Measurements from ENCODE around the gene ZNF414.

The ZNF414 gene

GRCh38 chr19:8550070-8550469 lies 36.1 kb upstream of the ZNF414 start:
- DNase-seq (ENCODE audit: low spot score) = no peak
- ChIA-PET CTCF (no interaction called here), POLR2A (ENCODE audit: low non-redundant PET) (no interaction called here)
- TF ChIP-seq, protein P1, sequence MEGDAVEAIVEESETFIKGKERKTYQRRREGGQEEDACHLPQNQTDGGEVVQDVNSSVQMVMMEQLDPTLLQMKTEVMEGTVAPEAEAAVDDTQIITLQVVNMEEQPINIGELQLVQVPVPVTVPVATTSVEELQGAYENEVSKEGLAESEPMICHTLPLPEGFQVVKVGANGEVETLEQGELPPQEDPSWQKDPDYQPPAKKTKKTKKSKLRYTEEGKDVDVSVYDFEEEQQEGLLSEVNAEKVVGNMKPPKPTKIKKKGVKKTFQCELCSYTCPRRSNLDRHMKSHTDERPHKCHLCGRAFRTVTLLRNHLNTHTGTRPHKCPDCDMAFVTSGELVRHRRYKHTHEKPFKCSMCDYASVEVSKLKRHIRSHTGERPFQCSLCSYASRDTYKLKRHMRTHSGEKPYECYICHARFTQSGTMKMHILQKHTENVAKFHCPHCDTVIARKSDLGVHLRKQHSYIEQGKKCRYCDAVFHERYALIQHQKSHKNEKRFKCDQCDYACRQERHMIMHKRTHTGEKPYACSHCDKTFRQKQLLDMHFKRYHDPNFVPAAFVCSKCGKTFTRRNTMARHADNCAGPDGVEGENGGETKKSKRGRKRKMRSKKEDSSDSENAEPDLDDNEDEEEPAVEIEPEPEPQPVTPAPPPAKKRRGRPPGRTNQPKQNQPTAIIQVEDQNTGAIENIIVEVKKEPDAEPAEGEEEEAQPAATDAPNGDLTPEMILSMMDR (conservative IDR thresholded peaks at IDR 0.05; ENCODE audit: low read depth) = no peak
- no peak overlapping the region for H3K27ac ChIP-seq

DNA sequence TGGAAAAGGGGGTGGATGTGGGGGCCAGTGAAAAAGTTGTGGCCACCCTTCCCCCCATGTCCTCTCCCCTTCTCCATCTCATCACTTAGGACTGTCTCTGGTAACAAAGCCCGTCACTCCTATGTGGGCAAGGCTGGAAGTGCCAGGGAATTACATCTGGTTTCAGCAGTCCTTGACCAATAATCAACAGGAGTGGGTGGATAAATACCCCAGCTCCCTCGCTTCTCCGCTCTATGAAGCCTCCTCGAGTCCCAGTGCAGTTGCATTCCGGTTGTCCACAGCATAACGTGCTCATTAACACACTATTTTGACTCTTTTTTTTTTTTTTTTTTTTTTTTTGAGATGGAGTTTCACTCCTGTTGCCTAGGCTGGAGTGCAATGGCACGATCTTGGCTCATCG lies 31.8 kb upstream of the ZNF414 start:
- no peak for DNase-seq (ENCODE audit: low spot score)
- TF ChIP-seq, protein P1 (conservative IDR thresholded peaks at IDR 0.05; ENCODE audit: low read depth) = no peak
- POLR2A ChIA-PET (ENCODE audit: low non-redundant PET) = no interaction called here
- CTCF ChIA-PET = interaction anchor here (0.7 to 1.2 kb wide), 2 partner anchors 35 to 56 kb away, joined by 3 read pairs; no protein-coding TSS in a partner anchor
- H3K27ac ChIP-seq = no peak overlapping the region

GRCh38 chr19:8544168-8544567 lies 30.2 kb upstream of the ZNF414 start:
- TF ChIP-seq, protein P1 (conservative IDR thresholded peaks at IDR 0.05; ENCODE audit: low read depth) = no peak
- H3K27ac ChIP-seq = no peak overlapping the region
- ChIA-PET POLR2A (ENCODE audit: low non-redundant PET) (no interaction called here), CTCF (interaction anchor here (1.2 kb wide), 1 partner anchor 37 kb away, joined by 3 read pairs; no protein-coding TSS in a partner anchor)
- no peak for DNase-seq (ENCODE audit: low spot score)

- CTCF ChIA-PET = no interaction called here
- POLR2A ChIA-PET (ENCODE audit: low non-redundant PET) = no interaction called here
Measured at GRCh38 chr19:8539621-8540149, 25.7 kb upstream of the ZNF414 start.

DNA sequence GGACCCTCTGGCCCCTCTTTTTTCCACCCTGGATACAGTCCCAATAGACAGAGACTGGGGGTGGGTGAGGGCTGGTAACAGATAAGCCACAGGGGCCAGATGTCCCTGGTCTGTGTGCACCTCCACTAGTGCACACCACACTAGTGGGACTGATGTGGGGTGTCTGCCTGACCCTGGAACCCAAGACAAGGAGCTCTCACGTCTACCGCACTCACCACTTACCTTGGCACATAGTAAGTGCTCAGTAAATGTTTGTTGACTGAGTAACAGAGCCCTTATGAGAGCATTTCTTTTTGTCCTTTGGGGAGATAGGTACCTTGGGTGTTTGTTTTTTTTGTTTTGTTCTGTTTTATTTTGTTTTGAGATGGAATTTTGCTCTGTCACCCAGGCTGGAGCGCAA lies 23.1 kb upstream of the ZNF414 start:
- ChIA-PET POLR2A (ENCODE audit: low non-redundant PET) (no interaction called here), CTCF (no interaction called here)
- no peak for DNase-seq (ENCODE audit: low spot score)
- TF ChIP-seq, protein P1 (conservative IDR thresholded peaks at IDR 0.05; ENCODE audit: low read depth) = no peak
- H3K27ac ChIP-seq = no peak overlapping the region

More at GRCh38 chr19:8539621-8540149, 25.7 kb upstream of the ZNF414 start:
- DNase-seq (ENCODE audit: low spot score) = no peak
- TF ChIP-seq, protein P1 (conservative IDR thresholded peaks at IDR 0.05; ENCODE audit: low read depth) = no peak
- H3K27ac ChIP-seq = no peak overlapping the region

GRCh38 chr19:8536282-8536681 lies 22.3 kb upstream of the ZNF414 start:
- DNase-seq (ENCODE audit: low spot score) = no peak
- POLR2A ChIA-PET (ENCODE audit: low non-redundant PET) = no interaction called here

More at GRCh38 chr19:8536282-8536681, 22.3 kb upstream of the ZNF414 start:
- CTCF ChIA-PET = no interaction called here
- TF ChIP-seq, protein P1 (conservative IDR thresholded peaks at IDR 0.05; ENCODE audit: low read depth) = no peak
- no peak overlapping the region for H3K27ac ChIP-seq

Measured in RWPE1 (cell line).